NOMO-1 treated with DMSO at 0.1 percent for 48 hours (cell line): ENCODE measurements around the gene MIS18A.
"Not testable (repeated sequence)": the region's sequence is repeated elsewhere in the genome, so short reads cannot be mapped to it uniquely, and the experiment has no call there.

Source experiments
- DNase-seq: peaks from one replicate; lab custom pipeline; 2025; ENCODE audit not compliant: unreplicated experiment; lab: John Stamatoyannopoulos, UW

The MIS18A gene

DNA sequence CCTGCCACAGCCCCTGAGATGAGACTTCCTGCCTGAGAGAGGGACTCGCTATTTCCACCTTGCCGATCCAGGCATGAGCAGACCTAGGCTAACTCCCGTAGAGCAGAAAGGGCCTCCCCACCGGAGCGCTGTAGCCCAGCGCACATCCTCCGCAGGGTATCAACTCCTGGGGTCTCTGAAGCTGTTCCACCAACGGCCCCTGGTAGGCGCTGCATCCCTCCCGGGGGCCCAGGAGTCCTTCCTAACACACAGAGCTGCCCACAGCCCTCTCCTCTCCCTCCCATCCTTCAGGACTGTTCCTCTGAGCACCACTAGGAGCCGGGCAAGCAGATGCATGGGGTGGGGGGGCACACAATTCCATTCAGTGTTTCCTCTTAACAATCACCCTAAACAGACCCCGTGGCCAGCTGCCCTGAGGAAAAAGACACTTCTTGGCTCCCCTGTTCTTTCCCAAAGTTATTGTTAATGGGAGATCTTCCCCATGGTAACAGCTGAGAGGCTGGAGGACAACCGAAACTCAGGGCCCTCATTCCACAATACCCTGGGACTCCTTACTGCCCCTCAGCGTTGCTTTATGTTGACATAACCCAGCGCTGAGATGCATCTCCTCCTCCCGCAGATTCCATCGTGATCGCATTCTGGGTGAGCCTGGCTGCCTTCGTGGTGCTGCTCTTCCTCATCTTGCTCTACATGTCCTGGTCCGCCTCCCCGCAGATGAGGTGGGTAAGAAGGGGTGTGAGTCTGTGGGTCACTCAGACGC is 27.4 kb upstream of the MIS18A start:
- DNase-seq: no peak

DNA sequence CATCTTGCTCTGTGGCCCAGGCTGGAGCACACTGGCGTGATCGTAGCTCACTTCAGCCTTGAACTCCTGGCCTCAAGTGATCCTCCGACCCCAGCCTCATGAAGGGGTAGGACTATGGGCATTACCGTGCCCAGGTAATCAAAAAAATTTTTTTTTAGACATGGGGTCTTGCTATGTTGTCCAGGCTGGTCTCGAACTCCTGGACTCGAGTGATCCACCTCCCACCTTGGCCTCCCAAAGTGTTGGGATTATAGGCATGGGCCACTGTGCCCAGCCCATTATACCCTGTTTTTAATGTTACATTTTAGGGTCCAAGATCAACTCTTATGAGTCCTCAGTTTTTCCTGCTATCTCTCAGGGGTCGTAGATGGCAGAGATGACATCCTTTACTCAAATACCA is 26.1 kb upstream of the MIS18A start:
- no peak for DNase-seq

DNA sequence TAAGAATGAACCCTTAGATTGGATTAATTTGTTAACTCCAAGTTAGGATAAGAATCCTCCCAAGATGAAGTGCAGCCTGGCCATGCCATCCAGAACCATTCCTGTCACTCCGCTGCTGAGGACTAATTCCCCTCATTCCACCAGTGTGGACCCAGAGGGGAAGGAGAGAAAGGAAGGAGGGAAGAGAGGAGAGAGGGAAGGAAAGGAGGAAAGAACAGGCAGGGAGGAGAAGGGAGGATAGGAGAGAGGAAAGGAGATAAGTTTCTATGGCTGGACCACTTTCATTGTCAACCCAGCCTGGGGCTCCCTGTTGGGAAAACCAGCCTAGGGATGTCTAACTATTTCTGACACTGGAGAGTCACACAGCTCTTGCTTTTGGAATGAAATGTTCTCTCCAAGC is 24.5 kb upstream of the MIS18A start:
- no peak for DNase-seq

DNA sequence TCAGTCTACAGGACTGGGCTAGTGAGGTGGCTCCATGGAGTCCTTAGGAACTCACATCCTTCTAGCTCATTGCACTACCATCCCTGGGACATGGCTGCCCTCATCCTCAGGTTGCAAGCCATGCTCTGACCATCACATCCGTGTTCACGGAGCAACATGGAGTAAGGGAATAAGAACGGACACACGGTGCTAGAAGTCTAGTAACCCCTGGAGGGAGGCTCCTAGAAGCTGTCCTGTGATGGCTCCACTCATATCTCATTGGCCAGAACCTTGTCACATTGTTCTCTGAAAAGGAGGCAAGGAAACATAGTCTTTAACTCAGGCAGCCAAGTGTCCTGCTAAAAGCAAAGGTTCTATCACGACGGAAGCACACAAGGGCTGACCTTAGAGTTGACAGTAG is 23.7 kb upstream of the MIS18A start:
- no peak for DNase-seq

DNA sequence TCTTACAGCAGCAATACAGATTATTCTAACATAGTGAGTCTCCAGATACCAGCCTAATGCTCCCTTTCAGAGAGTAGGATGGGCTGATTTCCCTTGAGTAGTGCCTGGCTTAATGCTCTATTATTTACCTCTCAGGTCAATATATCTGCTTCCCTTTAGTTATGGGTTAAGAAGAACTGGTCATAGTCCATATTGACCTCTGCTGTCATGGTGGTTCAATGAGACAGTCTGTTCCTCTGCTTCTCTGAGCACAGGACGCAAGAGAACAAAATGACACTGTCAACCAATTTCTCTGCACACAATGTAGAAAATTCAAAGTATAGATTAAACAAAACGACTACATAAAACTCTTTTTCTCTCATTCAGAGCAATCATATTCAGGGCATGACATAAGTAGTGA is 22.7 kb upstream of the MIS18A start:
- no peak for DNase-seq

DNA sequence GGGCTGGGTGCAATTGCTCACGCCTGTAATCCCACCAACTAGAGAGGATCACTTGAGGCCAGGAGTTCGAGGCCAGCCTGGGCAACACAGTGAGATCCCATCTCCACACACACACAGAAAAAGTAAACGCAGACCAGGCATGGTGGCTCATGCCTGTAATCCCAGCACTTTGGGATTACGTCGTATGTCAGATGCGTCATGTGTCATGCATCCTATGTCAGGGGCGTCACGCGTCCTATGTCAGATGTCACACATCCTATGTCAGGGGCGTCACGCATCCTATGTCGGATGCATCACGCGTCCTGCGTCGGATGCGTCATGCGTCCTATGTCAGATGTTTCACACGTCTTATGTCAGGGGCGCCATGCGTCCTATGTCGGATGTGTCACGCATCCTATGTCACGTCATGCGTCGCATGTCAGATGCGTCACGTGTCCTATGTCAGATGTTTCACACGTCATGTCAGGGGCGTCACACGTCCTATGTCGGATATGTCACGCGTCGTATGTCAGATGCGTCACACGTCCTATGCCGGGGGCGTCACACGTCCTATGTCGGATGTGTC is 21.4 kb upstream of the MIS18A start:
- DNase-seq: no peak

DNA sequence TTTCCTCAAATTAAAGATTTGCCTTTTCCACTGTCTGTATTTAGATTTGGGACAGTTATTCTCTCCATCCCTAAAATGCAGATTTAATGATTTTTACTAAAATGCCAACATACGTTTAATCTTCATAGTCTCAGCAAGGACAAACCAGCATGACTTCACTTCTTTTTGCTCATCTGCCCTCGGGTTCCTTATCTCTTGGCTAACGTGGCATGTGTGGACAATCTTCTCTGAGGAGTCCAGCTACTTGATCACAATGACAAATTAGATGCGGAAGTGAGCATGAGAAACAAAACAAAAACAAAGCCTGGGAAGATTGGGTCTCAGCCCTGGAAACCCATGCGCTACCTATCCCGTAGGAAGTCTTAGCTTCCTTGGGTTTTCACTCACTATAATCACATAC is 20.8 kb upstream of the MIS18A start:
- no peak for DNase-seq

DNA sequence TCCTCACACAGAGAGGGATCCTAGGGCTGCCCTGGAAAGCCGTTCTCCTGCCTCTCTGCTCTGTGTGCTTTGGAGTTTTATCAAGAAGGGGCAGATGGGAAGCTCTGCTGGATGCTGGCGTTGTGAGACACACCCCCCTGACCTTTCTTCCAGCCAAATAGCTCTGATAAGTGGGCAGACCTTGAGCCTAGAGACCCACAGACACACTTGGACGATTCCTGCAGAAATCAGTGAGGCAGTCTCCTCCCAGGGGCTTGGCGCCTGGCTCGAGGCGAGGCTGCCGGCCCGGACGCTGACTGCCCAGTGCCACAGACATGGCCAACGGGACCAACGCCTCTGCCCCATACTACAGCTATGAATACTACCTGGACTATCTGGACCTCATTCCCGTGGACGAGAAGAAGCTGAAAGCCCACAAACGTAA is 19.8 kb upstream of the MIS18A start, which contains the start of gene MRAP:
TSS of gene MRAP (plus strand) at position 198 of the 424 bp plus-strand sequence. CDS start at position 315, 117 bp downstream.
- no peak for DNase-seq

DNA sequence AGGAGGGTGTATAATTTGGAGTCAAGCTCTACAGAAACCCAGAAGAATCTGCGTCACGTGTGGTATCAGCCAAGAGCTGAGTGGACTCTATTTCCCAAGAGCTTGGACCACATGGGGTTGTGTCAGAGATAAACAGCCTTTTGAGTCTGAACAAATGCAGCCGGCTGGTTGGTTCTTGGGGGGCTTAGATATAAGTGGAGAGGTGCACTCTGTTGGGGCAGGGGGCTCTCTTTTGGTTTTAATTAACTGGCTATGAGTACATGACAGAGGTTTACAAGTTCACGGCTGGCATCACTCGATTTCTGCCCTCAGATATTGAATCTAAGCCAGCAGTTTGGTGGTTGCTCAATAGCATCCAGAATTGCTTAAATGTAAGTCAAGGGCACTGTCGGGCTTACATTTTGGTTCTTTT is 19.3 kb upstream of the MIS18A start:
- DNase-seq: no peak

DNA sequence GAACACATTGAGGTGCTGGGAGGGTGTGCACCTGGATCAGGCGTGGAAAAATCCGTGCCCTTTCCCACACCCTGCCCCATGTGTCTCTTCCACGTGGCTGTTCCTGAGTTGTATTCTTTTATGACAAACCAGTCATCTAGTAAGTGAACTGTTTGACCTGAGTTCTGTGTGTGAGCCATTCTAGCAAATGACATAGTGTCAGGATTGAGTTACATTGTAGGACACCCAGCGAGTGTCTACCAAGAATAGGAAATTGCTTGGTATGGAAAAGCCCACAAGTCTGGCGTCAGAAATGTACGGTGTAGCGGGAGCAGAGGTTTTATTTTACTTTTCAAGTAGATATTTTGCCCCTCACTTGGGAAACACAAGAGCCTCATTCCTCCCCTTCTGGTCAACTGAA is 18.6 kb upstream of the MIS18A start:
- DNase-seq: no peak

DNA sequence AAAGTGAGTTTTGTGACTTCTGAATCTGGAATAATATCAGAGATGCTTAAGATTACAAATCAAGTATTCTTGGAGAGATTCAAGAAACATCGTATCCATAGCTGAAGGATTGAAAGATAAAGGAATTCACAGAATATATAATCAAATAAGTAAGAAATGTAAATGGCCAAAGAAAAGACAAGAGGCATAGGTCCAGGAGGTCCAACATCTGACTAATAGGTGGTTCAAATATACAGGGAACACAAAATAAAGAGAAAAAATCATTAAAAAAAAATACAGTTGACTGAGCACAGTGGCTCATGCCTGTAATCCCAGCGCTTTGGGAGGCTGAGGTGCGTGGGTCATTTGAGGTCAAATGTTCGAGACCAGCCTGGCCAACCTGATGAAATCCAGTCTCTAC is 6.6 kb upstream of the MIS18A start:
- DNase-seq: no peak

DNA sequence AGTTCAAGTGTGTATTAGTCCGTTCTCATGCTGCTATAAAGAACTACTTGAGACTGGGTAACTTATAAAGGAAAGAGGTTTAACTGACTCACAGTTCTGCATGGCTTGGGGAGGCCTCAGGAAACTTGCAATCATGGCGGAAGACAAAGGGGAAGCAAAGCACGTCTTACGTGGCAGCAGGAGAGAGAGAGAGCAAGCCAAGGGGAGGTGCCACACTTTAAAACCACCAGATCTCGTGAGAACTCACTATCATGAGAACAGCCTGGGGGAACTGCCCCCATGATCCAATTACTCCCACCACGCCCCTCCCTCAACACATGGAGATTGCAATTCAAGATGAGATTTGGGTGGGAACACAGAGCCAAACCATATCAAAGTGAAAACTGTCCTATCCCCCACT is 4.1 kb upstream of the MIS18A start:
- DNase-seq: no peak

DNA sequence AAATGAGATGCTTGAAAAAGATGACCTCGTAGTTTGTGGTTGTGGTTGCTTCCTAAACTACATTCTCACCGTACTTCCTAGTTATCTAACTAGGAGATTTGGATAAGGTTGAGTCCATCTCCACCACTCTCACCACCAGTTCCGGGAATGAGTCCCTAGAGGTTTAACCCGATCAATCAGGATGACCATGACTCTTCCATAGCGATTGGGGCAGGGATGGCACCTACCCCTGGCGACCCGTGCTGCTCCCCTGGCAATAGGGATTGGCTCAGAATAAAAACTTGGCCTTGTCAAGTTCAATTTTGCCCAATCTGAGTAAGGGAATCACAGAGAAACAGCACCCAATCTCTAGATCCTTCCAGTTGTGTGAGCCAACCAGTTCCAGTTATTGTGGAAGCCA is 2.7 kb upstream of the MIS18A start:
- DNase-seq: no peak

DNA sequence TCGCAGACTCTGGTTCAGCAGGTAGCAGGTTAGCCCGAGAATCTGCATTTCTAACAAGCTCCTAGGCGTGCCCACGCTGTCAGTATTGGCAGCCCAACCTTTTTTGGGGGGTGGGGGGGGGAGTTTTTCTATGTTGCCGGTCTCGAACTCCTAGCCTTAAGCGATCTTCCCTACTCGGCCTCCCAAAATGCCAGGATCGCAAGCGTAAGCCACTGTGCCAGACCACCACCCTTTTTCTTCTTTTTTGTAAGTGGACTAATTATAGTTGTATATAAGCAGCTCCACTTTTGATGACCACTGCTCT is 480 bp upstream of the MIS18A start:
- no peak for DNase-seq

DNA sequence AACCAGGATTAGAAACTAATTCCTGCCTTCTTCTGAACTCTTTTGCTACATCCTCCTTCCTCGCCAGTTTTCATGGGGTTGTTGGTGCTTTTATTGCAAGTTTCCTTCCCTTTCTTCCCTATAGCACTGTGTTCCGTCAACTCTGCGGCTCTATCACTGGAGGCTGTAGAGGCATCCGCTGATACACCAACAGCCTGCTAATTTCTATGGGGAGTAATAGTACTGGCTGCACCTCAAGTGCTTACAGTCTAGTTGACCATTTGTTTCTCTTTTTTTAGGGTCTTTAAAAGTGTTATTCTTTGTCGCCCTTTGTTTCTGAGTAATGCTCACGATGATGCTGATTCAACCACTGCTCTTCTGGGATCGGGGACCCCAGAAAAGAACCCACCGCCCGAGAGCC is 746 bp downstream of the MIS18A start:
- peak; percentile 44 for DNase-seq

DNA sequence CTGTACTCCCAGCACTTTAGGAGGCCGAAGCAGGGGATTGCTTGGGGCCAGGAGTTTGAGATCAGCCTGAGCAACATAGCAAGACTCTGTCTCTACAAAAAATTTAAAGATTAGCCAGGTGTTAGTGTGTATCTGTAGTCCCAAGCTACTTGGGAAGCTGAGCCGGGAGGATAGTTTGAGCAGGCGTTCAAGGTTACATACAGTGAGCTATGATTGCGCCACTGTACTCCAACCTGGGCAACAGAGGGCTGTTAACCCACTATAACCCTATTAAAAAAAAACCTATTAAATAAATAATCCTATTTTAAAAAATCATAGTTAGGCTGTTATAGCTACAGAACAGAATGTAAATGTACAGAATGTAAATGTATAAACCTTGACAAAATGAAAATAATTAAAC is 2.2 kb downstream of the MIS18A start:
- DNase-seq: no peak

DNA sequence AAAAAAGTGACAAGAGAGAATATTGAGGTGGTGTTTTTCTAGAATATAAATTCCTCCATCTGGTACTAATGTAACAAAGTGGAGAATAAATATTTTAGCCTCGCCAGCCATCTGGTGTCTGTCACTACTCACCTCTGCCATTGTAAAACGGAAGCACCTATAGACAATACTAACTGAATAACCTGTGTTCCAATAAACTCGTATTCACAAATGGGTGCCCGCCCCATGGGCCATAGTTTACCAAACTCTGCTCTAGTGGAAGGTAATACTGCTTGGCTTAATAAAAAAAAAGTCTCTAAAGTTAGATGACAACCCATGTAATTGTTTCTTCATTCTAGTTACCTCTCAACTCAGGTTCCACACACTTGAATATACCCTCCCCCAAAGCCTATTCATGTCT is 8.1 kb downstream of the MIS18A start:
- DNase-seq: no peak

DNA sequence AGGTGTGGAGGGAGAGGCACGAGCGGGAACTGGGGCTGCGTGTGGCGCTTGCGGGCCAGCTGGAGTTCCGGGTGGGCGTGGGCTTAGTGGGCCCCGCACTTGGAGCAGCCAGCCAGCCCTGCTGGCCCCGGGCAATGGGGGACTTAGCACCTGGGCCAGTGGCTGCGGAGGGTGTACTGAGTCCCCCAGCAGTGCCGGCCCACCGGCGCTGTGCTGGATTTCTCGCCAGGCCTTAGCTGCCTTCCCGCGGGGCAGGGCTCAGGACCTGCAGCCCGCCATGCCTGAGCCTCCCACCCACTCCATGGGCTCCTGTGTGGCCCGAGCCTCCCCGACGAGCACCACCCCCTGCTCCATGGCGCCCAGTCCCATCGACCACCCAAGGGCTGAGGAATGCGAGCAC is 13.5 kb downstream of the MIS18A start:
- DNase-seq: not testable (repeated sequence)

DNA sequence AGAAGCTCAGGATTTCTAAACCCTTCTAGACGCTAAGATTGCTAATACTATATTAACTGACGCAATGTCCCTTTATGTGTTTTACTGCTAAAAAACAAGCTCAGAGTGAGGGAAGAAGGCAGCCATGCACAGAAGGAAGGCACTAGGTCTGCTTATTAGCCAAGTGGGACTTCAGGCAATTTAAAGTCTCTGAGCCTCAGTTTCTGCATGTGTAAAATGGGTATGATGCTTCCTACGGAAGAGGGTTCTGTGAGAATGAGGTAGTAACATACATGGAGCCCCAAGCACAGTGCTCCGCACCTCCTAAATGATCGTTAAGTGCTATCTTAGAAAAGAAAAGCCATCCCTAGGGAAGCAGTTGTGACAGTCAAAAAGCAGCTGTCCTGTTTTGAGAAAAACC is 16.9 kb downstream of the MIS18A start:
- no peak for DNase-seq

DNA sequence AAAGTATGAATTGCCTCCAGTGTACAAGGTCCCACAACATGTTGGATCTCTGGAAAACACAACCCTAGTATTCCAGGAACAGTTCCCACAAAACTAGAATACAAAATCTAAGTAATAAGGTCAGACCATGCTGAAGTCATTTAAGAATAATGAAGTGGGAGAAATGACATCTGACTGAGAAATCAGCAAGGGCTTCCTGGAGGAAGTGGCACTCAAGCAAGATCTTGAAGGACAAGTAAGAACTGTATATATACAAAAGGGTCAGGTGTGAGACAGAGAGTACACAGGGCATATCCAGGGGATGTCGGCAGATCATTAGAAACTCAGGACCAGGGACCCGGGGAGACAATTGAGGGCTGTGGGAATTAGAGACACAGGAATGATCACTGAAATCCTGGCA is 18.7 kb downstream of the MIS18A start:
- DNase-seq: no peak

DNA sequence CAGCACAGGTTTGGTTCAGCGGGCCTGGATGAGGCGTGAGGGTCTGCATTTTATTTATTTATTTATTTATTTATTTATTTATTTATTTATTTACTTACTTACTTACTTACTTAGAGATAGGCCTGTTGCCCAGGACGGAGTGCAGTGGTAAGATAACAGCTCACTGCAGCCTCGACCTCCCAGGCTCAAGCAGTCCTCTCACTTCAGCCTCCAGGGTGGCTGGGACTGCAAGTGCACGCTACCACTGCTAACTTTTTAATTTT is 20.1 kb downstream of the MIS18A start:
- DNase-seq: not testable (repeated sequence)

DNA sequence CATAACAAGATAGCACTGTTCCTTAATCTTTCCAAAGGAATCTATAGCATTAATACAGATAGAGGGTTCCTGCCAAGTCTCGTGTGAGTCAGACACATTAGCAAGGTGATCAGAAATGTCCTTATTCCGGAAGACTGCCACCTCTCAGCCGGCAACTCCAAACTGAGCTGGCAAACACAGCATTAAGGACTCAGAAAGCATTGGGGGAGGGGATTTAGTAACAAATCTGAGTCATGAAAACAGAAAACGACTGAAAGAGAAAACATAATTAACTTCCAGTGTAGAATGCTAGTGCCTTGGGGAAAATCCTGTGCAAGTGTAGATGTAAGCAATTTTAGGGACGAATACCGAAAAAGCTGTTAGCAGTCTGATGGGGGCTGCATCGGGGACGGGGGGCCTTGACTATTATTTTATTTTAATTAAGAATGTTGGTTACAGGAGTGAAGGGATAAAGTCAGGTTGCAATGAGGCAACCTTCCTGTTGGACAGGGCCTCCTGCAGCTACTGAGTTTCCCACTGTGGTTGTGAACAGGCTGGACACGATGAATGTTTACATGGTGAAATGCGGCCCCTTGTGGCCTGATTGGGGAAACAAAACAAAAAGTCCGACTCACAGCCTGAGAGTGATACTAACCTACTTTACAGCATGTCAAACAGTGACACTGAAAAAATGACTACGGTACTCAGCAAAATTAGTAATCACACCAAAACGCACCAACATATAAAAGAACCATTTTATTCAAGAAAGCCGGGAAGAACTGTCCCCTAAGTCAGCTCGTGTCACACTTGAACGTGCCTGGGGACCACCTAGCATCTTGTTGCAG is 20.7 kb downstream of the MIS18A start:
- DNase-seq: peak; percentile 68
